H1 (cell line): Measurements from ENCODE around the gene NSF. TPM values are rescaled to one million over a fixed set of nuclear protein-coding genes. Genes with fewer than 3 reads are reported as not detected.

Experiments
- CHD7 ChIP-seq: fragments of 300-600 bp; sonication (generic); IDR thresholded peaks from 2 replicates; pipeline ENCODE4 v1.7.1; 2012; ENCODE audit warnings: low read length, moderate library complexity, mild to moderate bottlenecking, inconsistent platforms; ENCODE audit not compliant: insufficient replicate concordance
- polyA plus RNA-seq, 7 experiments: library from polyadenylated mRNA; depleted of rRNA in 3 of 7; stranded (reverse) in 5 of 7; unstranded in 2 of 7; fragments of >200 nt in 5 of 7; fragments of 200-250 nt in 2 of 7; gene quantifications; 1 replicate in 5 of 7; 2 replicates in 1 of 7; 4 replicates in 1 of 7; pipeline versions ENCODE4 v1.2.1 to v1.2.3, GENCODE V29; 2011 to 2013; ENCODE audit warnings: missing spikeins in 2 of 7, mixed read lengths in 2 of 7
- total RNA-seq: library from RNA; stranded (reverse); fragmentation: NEBNext Ultra II Directional; extraction: Animal tissue kit (Norgen Biotek cat#: 25700); gene quantifications from 2 replicates; pipeline ENCODE4 v1.2.1, GENCODE V29; 2021

NSF gene
- total and polyA plus RNA-seq, 2 of the 8 experiments (the other 6 are each of a cell fraction or from before 2014, with no cell fraction given), result 13.0 to 27.7 TPM

DNA sequence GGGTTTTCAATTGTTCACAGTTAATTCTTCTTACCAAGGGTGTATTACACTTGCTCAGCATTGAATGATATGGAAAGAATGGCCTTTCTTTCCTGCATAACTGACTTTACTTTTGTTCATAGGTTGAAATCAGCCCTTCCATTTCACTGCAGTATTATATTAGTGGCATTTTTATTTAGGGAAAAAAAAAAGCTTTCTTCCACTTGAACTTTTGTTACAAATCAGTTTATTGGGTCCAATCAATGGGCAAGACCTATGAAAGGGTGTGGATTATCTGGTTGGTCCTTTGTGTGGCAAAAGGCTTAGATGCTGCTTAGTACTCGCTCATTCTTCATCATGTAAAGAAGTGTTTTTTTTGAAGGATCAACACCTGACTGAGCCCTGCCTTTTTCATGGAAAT lies 154.0 kb downstream of the NSF start (continued):
- no peak for TF ChIP-seq CHD7
- TF ChIP-seq, all 59 proteins: peak for 0
